ENCODE results near the gene SETD2.

GRCh38 chr3:47042231-47042791, 121.6 kb downstream of the SETD2 start:
- TF ChIP-seq JUNB (IDR thresholded peaks at IDR 0.05; ENCODE audit: unreplicated experiment) (no peak), EZH2 (IDR thresholded peaks at IDR 0.05; ENCODE audit: low read depth, unreplicated experiment) (no peak), EZH2phosphoT487 (IDR thresholded peaks at IDR 0.05; ENCODE audit: unreplicated experiment) (no peak), CREB1 (CRISPR knock-in tag; IDR thresholded peaks at IDR 0.05; ENCODE audit: low read depth) (no peak), ZNF462 (CRISPR knock-in tag; IDR thresholded peaks at IDR 0.05) (no peak), POLR2AphosphoS5 (IDR thresholded peaks at IDR 0.05; ENCODE audit: low read depth) (no peak), REST (IDR thresholded peaks at IDR 0.05; ENCODE audit: unreplicated experiment) (no peak), STAT1 (IDR thresholded peaks at IDR 0.05; ENCODE audit: unreplicated experiment) (no peak), ZNF114 (CRISPR knock-in tag; IDR thresholded peaks at IDR 0.05) (no peak)
- TF ChIP-seq, protein P1, sequence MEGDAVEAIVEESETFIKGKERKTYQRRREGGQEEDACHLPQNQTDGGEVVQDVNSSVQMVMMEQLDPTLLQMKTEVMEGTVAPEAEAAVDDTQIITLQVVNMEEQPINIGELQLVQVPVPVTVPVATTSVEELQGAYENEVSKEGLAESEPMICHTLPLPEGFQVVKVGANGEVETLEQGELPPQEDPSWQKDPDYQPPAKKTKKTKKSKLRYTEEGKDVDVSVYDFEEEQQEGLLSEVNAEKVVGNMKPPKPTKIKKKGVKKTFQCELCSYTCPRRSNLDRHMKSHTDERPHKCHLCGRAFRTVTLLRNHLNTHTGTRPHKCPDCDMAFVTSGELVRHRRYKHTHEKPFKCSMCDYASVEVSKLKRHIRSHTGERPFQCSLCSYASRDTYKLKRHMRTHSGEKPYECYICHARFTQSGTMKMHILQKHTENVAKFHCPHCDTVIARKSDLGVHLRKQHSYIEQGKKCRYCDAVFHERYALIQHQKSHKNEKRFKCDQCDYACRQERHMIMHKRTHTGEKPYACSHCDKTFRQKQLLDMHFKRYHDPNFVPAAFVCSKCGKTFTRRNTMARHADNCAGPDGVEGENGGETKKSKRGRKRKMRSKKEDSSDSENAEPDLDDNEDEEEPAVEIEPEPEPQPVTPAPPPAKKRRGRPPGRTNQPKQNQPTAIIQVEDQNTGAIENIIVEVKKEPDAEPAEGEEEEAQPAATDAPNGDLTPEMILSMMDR (conservative IDR thresholded peaks at IDR 0.05; ENCODE audit: low read depth in 2 of 2) = no peak

Data from GM23338 (cell line).